Measurements from ENCODE around the gene TMEM219. TPM values are rescaled to one million over a fixed set of nuclear protein-coding genes. Genes with fewer than 3 reads are reported as not detected.

TMEM219 gene
- total and polyA plus RNA-seq, 2 of the 8 experiments (the other 6 are each of a cell fraction or from before 2014, with no cell fraction given): 60.2 to 116 TPM

GRCh38 chr16:29920288-29921033, 41.4 kb upstream of the TMEM219 start:
- Histone ChIP-seq H4K8ac (ENCODE audit: extremely low read depth, insufficient read depth, low read length) (no peak overlapping the region), H3K9ac (replicated peaks in 1 of 4; ENCODE audit: extremely low read depth in 1 of 4, low read depth in 3 of 4, low read length in 3 of 4) (no peak overlapping the region), H4K5ac (ENCODE audit: insufficient read length, low read depth, low read length) (no peak overlapping the region), H3K27me3 (replicated peaks in 1 of 4; ENCODE audit: control insufficient read depth in 3 of 4, extremely low read depth in 1 of 4, insufficient read depth in 3 of 4, low read length in 3 of 4) (no peaks in the 10 kb centered on the region), H2AK5ac (ENCODE audit: low read depth, low read length) (no peak overlapping the region), H2BK15ac (ENCODE audit: low read length) (no peak overlapping the region), H2BK12ac (ENCODE audit: low read depth, low read length) (no peak overlapping the region), H3K23me2 (ENCODE audit: low read depth, low read length) (peaks cover 4% of the 10 kb centered on the region; the same call in 1 of the 2 replicates), H4K91ac (replicated peaks; ENCODE audit: insufficient read length, low read length) (no peak overlapping the region), H3K9me3 (ENCODE audit: insufficient read depth in 2 of 2, low read depth in 1 of 2, low read length in 1 of 2) (no peaks in the 10 kb centered on the region), H2BK120ac (replicated peaks; ENCODE audit: low read depth, low read length) (no peak overlapping the region), H2BK20ac (ENCODE audit: low read length) (no peak overlapping the region), H4K20me1 (replicated peaks in 1 of 2; ENCODE audit: control insufficient read depth in 1 of 2, insufficient read depth in 2 of 2, low read length in 2 of 2) (peaks cover 3 to 4% of the 10 kb centered on the region in 2 experiments), H3K23ac (ENCODE audit: insufficient read length) (no peak overlapping the region), H3K14ac (ENCODE audit: insufficient read length) (no peak overlapping the region), H3K56ac (replicated peaks; ENCODE audit: insufficient read length, low read depth, low read length) (no peak overlapping the region), H3K79me1 (ENCODE audit: low read depth, low read length) (no peaks in the 10 kb centered on the region), H3K36me3 (ENCODE audit: control insufficient read depth in 2 of 4, insufficient read depth in 4 of 4, low read length in 3 of 4) (peaks cover 0 to 9% (median under 1%) of the 10 kb centered on the region in 4 experiments; a peak in 4 of 8 replicates), H2AFZ (ENCODE audit: low read length) (no peak overlapping the region), H3K18ac (ENCODE audit: extremely low read depth, low read length) (no peak overlapping the region), H3K4me2 (ENCODE audit: insufficient read depth in 1 of 2, low read depth in 2 of 2, low read length in 2 of 2) (no peak overlapping the region), H2BK5ac (ENCODE audit: low read depth, low read length) (no peak overlapping the region), H3K79me2 (ENCODE audit: control insufficient read depth in 1 of 2, insufficient read depth in 2 of 2, low read length in 2 of 2) (peaks cover 0 to 5% of the 10 kb centered on the region in 2 experiments; a peak in 1 of 4 replicates), H3K4me3 (ENCODE audit: extremely low read depth in 1 of 4, insufficient read depth in 2 of 4, low read depth in 3 of 4, low read length in 4 of 4) (no peak overlapping the region), H3K27ac (ENCODE audit: low read depth, low read length) (no peak overlapping the region), H3K4ac (replicated peaks; ENCODE audit: insufficient read length, low read depth, low read length) (no peak overlapping the region), H3K4me1 (replicated peaks in 1 of 4; ENCODE audit: control insufficient read depth in 3 of 4, insufficient read depth in 4 of 4, low read length in 3 of 4) (0 out of 7 replicates have a peak, but pooled peaks cover 0 to 2% (median 0%) of the 10 kb centered on the region in 4 experiments)
- no peak for TF ChIP-seq CHD1 (IDR thresholded peaks at IDR 0.05; ENCODE audit: low read depth, low read length)
- TF ChIP-seq NANOG (IDR thresholded peaks at IDR 0.05; ENCODE audit: insufficient read depth, low read depth, low read length, poor library complexity, severe bottlenecking): no peak
- TF ChIP-seq SIRT6 (IDR thresholded peaks at IDR 0.05; ENCODE audit: low read length): no peak
- no peak for TF ChIP-seq ATF3 (IDR thresholded peaks at IDR 0.05; ENCODE audit: insufficient read depth, low read depth, low read length)
- no peak for TF ChIP-seq BACH1 (IDR thresholded peaks at IDR 0.05; ENCODE audit: low read length)
- TF ChIP-seq CBX8 (IDR thresholded peaks at IDR 0.05; ENCODE audit: borderline replicate concordance, low read depth, low read length): no peak
- ChIA-PET CTCF (ENCODE audit: partially characterized antibody) (interaction anchor here (1.3 to 1.5 kb wide), 2 partner anchors 9 to 23 kb away, joined by 3 to 4 read pairs; no protein-coding TSS in a partner anchor), POLR2A (ENCODE audit: partially characterized antibody) (interaction anchor here (1.1 to 4.3 kb wide), 3 partner anchors 10 to 86 kb away, joined by 3 to 25 read pairs (median 5); no protein-coding TSS in a partner anchor)
- FAIRE-seq: no peak
- no peak for DNase-seq (ENCODE audit: low read depth in 1 of 2, low spot score in 2 of 2)
- 88% methylated on average over 6 of the region's 6 CpGs; no CpG with 5 or more reads in 1 of the 2 experiments for WGBS, 2 experiments (ENCODE audit: extremely low coverage in 1 of 2, insufficient coverage in 1 of 2, insufficient read length in 1 of 2, insufficient replicate concordance in 2 of 2, low coverage in 1 of 2, low lambda C conversion rate in 2 of 2, missing lambda C conversion rate in 1 of 2)

All from H1 (cell line).